EH (cell line): ENCODE data around the gene LSP1.
A peak's percentile ranks its signal among the peaks of the same experiment; 100 is the strongest.

ENCODE experiments used
- DNase-seq: peaks from one replicate; pipeline ENCODE4 v3.0.0-alpha.2; 2015; ENCODE audit warnings: low read depth

Gene LSP1

DNA sequence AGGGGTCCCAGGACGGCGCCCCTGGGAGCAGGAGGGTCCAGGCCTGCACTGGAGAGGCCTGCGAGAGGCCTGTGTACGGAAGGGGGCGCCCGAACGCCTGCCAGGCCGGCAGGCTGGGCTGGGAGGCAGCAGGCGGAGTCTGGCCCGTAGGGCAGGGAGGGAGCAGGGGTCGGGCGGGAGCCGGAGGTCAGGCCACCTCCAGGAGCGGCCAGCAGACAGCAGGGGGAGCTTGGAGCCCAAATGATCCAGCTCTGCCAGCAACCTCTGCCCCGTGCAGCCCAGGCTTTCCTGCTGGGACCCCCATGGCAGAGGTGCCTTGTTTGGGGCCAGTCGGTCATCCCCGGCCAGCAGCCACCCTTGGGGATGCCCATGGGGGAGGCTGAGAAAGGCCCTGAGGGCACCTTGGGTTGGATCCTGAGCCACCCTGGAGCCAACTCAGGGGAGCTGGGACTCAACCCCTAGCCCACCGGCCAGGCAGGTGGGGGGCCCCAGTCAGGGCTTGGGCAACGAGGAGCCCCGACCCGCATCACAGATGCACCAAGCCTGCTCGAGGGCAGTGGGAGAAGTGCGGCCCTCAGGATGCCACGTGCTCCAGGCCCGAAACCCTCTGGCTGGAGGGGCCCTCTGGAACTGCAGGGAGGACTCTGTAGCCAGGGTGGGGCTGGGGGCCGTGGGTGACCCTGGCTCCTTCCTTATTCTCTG is 27.7 kb upstream of the LSP1 start:
- no peak for DNase-seq

DNA sequence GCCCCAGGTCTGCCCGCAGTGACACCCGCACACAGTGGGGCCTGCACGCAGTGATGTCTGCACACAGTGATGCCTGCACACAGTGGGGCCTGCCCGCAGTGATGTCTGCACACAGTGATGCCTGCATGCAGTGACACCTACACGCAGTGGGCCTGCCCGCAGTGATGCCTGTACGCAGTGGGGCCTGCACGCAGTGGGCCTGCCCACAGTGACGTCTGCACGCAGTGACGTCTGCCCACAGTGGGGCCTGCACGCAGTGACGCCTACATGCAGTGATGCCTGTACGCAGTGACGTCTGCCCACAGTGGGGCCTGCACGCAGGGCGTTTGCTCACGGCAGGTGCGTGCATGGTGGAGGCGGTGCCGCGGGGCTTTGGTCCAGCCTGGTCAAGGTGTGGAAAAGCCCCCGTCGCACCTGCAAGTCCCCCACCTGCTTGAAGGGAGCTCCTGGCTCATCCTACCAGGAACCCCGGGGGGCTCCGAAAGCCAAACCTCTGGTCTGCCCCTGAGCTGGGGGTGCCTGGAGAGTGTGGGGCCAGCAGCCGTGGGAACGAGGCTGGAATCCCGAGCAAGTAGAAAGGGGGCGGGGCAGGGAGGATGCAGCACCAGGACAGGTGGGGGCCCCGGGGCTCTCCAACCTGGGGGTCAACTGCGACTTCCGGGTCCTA is 27.0 kb upstream of the LSP1 start:
- no peak for DNase-seq

DNA sequence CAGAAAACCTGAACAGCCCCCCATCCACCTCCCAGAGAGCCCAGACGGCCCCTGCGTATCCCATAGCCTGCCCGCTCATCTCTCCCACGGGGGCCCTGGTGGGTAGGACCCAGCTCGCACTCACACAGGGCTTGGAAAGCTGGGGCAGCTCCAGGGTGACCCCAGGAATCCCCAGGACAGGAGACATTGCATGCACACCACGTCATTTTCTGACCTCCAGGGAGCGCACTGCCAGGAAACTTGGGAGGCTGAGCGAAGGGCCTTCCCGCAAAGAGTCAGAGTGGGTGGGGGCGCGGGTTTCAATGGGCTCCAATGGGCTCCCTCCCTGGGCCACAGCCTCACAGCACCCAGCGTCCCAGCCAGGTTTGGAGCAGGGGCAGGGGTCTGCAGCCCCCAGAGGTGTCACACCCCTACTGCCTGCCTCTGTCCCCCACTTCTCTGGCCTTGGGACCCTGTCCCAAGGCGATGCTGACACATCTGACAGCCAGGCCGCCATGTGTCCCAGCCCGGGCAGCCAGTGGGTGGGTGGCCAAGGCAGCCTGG is 26.3 kb upstream of the LSP1 start:
- peak; percentile 36 for DNase-seq

DNA sequence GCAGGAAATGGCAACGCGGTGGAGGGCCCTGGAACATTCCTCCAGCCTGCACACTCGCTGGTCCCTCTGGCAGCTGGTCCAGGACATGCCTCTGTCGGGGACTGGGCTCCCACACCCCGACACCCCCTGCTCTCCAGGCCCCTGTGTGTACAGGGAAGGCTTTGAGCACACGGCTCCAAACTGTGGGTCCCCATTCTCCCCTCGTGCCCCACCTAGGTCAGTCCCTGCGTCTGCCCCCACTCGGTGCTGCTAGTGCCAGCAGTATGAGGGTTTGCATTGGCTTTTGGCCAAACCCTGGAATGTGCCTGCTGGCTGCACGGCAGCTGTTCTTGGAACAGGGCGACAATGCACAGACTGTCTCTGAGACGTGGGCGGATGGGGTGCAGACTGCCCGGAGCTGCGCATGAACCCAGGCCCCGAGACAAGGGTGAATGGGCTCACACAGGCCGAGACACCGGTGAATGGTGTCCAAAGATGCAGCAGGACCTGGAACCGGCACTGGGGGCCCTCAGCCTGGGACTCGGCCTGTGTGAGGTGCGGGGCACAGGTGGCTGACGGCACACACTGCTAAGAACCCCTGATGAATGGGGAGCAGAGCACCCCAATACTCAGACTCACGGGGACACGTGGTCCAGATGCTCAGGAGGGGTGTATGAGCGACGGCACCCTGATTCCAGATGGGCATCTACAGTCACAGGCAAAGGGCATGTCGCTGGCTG is 25.6 kb upstream of the LSP1 start:
- peak; percentile 84 for DNase-seq

DNA sequence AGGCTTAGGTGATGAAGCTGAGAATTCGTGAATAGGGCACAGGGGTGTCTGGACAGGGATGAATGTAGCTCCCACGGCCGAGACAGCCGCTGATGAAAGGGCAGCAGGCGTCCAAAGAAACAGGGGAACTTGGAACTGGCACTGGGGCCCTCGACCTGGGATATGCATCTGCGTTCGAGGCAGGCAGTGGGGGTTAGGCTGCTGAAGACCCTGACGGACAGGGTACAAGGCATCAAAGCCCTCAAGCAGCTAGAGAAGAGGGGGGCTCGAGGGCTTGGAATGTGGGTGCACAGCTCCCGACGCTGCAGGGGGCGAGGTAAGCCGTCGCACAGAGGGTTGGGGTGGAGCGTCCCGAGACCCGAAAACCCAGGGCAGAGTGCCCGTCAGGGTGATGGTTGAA is 25.0 kb upstream of the LSP1 start:
- DNase-seq: no peak

DNA sequence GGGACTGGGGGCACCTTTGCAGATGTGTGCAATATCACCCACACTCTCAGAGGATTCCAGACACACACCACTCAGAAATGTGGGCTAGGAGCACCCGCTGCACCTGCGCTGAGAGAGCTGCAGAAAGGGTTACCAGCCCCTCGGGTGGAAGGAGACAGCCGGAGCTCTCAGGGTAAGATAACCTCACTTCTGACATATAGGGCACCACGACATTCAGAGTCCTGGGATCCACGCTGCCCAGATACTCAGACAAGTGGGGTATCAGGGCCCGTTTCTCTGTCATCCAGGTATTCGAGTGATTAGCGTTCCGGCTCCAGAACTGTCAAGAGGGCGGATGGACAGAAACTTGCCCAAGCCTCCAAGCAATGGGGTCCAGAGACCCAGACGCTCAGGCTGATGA is 24.3 kb upstream of the LSP1 start:
- DNase-seq: no peak

DNA sequence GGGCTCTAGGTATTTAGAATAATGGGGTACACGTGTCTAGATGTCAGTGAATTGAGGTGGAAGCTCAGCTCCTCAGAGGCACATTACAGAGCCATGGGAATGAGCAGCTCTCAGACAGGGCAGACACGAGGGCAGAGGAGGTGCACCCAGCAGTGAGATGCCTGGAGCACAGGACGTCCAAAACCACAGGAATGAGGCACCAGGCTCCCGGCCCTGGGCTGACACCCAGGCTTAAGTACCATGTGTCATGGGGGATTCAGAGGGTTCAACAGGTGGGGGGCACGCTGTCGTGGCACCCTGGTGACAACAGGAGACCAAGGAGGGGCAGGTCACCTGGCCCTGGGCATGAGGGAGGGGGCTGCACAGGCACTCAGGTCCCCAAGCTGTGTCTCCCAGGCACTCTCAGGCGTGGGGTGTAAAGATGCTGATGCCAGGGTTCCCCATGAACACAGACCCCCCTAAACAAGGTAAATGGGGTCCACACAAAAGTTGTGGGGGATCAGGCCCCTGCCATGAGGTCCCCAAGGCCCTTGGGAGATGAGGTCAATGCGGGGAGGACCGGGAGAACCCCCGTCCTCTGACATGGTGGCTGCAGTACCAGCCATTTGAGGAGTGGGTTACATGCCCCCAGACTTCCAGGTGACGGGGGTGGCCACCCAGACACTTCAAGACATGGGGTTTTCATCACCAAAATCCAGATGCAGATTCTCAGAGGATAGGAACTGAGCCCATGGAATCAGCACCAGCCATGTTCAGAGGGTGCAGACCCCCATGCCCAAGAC is 23.7 kb upstream of the LSP1 start:
- DNase-seq: peak; percentile 83

DNA sequence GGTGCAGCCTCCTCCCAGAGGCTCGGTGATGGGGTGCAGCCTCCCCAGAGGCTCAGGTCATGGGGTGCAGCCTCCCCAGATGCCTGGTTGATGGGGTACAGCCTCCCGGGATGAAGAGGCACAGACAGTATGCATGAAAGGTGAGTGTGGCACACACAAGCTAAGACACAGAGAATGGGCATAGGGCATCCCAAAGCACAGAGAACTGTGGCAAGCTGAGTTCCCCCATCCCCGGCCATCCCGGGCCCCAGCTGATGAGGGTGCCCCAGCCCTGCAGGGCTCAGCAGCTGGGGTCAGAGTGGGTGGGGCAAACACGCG is 22.9 kb upstream of the LSP1 start:
- no peak for DNase-seq

DNA sequence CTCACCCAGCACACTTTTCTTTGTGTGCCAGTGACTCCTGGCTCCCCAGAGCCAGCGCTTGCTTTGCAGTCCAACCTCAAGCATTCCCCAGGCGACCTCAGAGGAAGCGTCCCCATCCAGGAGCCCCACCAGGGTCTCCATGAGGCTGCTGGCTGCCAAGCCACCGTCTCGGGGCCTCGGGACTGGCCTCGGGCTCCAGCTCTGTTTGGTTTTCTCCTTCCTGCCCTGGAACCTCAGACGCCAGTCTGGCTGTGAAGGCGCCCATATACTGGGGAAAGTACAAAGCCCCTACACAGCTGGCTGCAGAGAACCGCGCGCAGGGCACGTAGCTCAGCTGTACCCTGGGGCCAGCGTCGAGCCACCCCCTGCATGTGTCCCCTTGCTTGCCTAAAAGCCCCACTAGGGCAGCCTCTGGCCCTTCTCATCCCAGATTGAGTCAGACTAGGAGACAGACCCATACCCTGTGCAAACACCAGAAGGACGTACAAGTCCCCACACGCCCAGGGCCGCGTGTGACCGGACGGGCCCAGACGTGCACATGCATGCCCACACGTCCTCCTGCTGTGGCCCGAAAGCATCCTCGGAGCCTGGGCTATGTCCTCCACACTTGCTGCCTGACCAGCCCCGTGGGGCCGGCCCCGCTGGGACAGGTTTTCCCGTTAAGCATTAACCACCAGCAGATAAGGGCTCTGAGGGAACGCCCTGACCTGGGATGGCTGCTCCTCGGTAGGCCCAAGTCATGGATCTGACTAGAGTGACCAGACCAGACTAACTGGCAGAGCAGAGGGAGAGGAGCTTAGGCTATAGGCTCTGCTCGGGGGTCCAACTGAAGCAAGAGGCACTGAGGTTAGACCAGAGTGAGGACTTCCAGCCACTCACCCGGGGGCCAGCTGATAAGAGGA is 22.3 kb upstream of the LSP1 start:
- DNase-seq: peak; percentile 3

DNA sequence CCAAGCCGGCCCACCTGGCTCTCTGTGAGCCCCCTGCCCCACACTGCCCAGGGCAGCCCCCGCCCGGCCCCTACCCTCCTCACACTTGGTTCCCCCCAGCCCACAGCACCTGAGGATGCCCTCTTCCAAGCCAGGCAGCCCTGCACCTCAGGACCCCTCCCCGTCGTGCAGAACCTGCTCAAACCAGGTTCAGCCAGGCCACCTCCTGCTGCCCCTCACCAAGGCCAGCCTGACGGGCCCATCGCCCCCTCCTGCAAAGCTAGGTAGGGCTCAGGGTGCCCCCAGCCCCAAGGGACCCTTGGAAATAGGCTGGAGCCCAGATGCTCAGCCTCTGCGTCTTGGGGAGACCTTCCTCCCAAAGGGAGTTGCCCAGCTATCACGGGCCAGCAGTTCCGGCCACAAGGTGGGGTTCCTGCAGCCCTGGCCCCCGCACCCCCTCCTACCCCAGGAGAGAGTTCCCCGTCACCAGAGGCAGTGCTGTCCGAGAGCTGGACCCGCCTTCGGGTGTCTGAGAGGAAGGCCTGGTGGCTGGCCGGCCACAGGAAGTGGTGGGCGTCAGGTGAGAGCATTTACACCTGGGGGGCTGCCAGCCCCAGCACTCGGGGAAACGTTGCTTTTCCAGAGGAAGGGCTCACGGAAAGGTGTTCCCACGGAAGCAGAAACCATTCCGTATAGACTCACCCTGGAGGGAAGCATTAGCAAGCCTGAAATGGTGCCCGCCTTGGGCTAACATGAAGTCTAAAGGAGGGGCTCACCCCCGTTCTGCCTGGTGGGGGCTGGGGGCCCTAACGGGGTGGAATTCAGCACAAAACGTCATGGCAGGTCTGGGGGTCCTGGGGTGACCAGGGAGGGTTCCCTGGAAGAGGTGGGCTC is 21.3 kb upstream of the LSP1 start:
- DNase-seq: no peak

DNA sequence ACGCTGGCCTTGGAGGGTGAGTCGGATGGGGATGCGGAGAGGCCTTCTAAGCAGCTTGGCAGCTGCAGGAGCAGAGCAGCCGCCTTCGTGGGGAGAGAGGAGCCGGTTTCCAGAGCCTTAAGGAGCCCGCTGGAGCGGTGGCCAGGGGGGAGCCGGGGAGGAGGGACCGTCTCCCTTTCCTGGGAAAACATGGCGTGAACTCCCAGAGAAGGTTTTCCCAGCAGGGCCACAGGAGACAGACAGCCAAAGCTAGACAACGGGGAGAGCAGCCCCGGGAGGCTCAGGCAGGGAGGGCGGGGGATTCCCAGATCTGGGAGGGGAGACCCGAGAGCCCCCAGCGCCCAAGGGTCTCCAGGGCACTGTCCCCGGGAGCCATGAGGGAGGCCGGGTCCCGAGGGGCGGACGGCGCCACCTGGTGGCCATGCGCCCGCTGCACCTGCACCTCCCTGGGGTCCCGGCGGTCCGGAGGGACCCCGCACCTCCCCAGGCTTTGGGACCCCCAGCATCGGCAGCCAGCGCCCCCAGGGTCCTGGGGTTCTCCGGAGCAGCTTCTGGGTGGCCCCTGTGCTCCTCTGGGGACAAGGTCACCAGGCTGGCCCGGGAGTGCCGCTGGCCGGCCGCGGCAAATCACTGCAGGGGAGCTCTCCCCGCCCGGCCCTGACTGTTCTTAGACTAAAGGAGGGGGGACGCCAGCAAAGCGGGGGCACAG is 20.5 kb upstream of the LSP1 start:
- DNase-seq: peak; percentile 18

DNA sequence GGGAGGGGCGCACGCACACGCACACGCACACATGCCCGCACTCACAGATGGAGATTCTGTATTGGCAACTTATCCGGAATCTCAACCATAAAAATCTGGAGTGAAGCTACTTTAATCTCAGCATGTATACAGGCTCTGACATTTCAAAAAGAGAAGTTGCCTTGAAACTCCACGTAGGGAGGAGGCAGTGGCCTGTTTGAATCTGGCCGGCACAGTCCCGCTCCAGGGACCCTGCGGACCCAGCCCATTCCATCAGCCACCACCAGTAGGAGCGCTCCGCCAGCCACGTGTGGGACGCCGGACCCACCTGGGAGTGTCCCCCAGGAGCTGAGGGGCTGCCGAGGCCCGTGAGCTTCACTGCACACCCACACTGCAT is 20.0 kb upstream of the LSP1 start:
- no peak for DNase-seq

DNA sequence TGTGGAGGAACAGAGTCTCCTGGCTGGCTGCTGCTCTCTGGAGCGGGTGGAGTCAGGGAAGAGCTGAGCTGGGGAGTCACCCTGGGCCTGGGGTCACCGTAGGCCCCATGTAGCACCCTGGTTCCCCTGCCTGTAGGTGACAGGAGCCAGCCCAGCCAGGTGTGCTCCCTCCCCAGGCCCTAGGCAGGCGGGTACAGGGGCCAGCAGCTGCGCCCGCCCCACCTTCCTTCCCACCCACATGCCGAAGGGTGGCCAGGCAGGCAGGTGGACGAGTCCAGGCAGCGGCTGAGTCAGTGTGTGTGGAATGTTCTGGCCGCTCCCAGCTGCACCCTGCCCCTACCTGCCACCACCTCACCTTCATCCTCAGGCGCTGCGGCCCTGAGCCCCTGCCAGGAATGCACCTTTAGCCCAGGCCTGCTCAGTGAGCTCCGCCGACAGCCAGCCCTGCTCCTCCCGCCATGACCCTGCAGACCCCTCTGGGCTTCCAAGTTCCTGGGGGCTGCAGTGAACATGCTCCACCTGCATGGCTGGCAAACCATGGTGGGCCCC is 18.7 kb upstream of the LSP1 start:
- no peak for DNase-seq

DNA sequence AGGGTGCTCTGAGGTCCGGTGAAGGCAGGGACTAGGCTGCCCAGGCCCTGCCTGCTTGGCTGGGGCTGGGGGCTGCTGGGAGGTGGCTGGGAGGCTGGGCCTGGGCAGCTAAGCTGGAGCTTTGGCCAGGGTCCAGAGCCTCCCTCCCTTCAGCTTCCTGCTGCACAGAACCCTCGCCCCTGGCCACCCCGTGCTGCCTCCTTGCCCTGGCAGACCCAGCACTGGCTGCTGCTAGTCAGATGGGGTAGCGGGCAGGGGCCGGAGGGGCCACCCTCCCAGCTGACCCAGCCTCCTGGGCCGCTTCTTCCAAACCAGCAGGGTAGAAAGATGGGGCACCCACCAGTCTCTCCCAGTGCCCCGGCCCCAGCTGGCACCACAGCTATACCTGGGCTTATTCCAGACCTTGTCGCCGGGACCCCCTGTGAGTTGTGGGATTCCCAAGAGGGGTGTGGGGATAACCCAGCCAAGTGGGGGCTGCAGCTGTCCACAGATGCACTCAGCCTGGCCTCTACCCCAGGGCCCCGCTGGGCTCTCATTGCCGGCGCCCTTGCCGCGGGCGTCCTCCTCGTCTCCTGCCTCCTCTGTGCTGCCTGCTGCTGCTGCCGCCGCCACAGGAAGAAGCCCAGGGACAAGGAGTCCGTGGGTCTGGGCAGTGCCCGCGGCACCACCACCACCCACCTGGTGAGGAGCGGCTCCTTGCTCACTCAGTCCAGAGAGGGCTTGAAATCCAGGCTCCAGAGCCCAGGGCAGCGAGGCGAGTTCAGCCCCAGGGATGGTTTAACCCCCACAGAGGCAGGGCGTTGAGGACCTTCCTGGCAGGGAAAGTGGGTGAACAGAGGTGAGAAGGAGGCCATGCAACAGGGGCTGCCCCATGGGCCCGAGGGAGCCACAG is 17.9 kb upstream of the LSP1 start, which contains the start of gene SYT8:
SYT8 (plus strand) TSS at position 212 of the 892 bp plus-strand sequence; CDS start at position 328, 116 bp downstream.
- no peak for DNase-seq

DNA sequence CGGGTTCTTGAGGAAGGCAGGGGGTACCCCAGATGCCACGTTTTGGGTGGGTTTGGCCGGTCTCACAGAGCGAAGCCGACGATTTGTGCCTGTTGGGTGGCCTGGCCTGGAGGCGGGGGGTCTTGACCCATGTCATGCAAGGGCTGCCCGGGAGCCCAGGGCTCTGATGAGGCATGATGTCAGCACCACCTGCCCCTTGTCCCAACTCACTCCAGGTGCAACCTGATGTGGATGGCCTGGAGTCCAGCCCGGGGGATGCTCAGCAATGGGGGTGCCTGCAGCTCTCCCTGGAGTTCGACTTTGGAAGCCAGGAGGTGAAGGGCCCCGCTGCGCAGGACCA is 17.2 kb upstream of the LSP1 start:
- no peak for DNase-seq

DNA sequence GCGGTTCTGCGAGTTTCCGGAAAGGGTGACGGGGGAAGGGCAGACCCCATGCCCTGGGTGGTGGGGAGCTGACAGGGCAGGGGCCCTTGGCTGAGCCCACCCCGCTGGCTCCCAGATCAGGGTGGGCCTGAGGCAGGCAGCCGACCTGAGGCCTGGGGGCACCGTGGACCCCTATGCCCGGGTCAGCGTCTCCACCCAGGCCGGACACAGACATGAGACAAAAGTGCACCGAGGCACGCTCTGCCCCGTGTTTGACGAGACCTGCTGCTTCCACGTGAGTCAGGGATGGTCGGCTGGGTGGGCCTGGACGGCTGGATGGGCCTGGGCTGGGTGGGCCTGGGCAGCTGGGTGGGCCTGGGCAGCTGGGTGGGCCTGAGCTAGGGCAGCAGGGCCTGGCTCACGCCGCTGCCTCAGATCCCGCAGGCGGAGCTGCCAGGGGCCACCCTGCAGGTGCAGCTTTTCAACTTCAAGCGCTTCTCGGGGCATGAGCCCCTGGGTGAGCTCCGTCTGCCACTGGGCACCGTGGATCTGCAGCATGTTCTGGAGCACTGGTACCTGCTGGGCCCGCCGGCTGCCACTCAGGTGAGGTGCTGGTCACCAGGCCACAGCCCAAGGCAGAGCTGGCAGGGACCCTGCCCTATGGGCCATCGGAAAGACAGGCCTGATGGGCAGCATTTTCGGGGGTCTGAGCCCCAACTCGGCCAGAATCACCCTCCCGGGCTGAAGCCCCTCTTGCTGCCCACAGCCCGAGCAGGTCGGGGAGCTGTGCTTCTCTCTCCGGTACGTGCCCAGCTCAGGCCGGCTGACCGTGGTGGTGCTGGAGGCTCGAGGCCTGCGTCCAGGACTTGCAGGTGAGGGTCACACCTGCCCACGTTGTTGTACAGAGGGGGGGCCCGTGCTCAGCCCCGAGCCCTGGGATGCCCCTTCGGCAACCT is 16.6 kb upstream of the LSP1 start:
- DNase-seq: no peak
